Cardiac fibroblast (primary cell): Measurements from ENCODE around the gene ZNFX1.
"Not testable (repeated sequence)": the region's sequence is repeated elsewhere in the genome, so short reads cannot be mapped to it uniquely, and the experiment has no call there.

Experiments used
- DNase-seq, 2 donors: peaks; one replicate each; pipeline versions ENCODE4 v3.0.0 to v3.0.0-alpha.2; 2010; ENCODE audit warnings: low read depth in 2 of 2
- H3K4me3 ChIP-seq, 2 donors: replicated peaks in 1 of 2; 1 replicate in 1 of 2; 2 replicates in 1 of 2; pipeline ENCODE4 v1.5.1; 2011; ENCODE audit warnings: low read depth in 2 of 2, low read length in 2 of 2, mild to moderate bottlenecking in 2 of 2, moderate library complexity in 1 of 2
- TF ChIP-seq, protein P1 (sequence below): IDR thresholded peaks from one replicate; pipeline ENCODE4 v1.5.1; 2011; ENCODE audit warnings: low read depth, mild to moderate bottlenecking, low read length, inconsistent platforms

ZNFX1 gene

DNA sequence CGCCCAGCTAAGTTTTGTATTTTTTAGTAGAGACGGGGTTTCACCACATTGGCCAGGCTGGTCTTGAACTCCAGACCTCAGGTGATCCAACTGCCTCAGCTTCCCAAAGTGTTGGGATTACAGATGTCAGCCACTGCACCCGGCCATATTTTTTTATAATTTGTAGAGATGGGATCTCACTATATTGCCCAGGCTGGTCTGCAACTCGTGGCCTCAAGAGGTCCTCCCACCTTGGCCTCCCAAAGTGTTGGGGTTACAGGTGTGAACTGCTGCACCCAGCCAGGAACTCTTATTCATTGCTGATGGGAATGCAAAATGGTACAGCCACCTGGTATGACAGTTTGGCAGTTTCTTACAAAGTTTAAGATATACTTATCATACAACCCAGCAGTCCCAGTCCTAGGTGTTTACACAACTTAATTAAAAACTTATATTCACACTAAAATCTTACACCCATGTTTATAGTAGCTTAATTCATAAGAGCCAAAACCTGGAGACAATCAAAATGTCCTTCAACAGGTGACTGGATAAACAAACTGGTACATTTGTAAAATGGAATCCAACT lies 78.0 kb downstream of the ZNFX1 start:
- no peak for DNase-seq
- TF ChIP-seq, protein P1, sequence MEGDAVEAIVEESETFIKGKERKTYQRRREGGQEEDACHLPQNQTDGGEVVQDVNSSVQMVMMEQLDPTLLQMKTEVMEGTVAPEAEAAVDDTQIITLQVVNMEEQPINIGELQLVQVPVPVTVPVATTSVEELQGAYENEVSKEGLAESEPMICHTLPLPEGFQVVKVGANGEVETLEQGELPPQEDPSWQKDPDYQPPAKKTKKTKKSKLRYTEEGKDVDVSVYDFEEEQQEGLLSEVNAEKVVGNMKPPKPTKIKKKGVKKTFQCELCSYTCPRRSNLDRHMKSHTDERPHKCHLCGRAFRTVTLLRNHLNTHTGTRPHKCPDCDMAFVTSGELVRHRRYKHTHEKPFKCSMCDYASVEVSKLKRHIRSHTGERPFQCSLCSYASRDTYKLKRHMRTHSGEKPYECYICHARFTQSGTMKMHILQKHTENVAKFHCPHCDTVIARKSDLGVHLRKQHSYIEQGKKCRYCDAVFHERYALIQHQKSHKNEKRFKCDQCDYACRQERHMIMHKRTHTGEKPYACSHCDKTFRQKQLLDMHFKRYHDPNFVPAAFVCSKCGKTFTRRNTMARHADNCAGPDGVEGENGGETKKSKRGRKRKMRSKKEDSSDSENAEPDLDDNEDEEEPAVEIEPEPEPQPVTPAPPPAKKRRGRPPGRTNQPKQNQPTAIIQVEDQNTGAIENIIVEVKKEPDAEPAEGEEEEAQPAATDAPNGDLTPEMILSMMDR = no peak
- no peak overlapping the region for H3K4me3 ChIP-seq

DNA sequence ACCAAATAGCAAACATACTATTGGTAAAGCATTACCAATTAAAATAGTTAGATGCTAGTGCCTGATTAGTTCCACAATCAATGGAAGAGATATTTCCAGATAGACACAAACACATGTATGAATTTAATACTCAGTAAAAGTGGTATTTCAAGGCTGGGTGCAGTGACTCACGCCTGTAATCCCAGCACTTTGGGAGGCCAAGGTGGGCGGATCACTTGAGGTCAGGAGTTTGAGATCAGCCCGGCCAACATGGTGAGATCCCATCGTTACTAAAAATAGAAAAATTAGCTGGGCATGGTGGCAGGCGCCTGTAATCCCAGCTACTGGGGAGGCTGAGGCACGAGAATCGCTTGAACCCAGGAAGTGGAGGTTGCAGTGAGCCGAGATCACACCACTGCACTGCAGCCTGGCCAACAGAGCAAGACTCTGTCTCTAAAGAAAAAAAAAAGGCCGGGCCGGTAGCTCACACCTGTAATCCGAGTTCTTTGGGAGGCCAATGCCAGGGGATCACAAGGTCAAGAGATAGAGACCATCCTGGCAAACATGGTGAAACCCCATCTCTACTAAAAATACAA lies 84.8 kb downstream of the ZNFX1 start:
- not testable (repeated sequence) for DNase-seq, H3K4me3 ChIP-seq
